GM12874 (cell line): ENCODE data around the gene AHCTF1.

Experiments used
- TF ChIP-seq, protein P1 (sequence below): IDR thresholded peaks from 2 replicates; pipeline ENCODE4 v1.5.1; 2011; ENCODE audit warnings: low read depth, mild to moderate bottlenecking, control low read depth, low read length, moderate library complexity; ENCODE audit not compliant: insufficient read depth

The AHCTF1 gene

DNA sequence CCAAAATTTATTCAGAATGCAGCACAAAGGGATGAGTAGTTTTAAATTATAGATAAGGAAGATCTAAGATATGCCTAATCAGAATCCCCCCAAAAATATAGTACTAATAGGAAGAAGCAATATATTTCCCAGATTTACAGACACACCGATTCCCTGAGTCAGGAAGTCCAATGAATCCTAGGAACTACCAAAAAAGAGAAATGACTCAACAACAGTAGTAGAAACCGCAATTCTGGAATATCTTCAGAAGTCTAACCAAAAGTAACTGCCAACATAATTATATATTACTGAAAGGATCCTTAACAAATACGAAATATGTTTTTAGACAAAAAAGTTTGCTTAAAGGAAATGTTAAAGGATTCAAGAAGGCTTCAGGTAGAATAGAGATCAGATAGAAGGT lies 10.3 kb downstream of the AHCTF1 start:
- TF ChIP-seq, protein P1, sequence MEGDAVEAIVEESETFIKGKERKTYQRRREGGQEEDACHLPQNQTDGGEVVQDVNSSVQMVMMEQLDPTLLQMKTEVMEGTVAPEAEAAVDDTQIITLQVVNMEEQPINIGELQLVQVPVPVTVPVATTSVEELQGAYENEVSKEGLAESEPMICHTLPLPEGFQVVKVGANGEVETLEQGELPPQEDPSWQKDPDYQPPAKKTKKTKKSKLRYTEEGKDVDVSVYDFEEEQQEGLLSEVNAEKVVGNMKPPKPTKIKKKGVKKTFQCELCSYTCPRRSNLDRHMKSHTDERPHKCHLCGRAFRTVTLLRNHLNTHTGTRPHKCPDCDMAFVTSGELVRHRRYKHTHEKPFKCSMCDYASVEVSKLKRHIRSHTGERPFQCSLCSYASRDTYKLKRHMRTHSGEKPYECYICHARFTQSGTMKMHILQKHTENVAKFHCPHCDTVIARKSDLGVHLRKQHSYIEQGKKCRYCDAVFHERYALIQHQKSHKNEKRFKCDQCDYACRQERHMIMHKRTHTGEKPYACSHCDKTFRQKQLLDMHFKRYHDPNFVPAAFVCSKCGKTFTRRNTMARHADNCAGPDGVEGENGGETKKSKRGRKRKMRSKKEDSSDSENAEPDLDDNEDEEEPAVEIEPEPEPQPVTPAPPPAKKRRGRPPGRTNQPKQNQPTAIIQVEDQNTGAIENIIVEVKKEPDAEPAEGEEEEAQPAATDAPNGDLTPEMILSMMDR, result no peak

DNA sequence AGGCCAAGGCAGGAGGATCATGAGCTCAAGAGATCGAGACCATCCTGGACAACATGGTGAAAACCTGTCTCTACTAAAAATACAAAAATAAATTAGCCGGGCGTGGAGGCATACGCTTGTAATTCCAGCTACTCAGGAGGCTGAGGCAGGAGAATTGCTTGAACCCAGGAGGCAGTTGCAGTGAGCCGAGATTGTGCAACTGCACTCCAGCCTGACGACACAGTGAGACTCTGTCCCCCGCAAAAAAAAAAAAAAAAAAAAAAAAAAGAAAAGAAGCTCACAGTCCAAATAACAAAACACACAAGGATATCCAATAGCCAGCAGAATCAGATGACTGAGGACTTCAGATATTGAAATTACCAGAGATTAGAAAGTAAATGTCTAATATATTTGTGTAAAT lies 11.8 kb downstream of the AHCTF1 start:
- TF ChIP-seq, protein P1, result no peak

DNA sequence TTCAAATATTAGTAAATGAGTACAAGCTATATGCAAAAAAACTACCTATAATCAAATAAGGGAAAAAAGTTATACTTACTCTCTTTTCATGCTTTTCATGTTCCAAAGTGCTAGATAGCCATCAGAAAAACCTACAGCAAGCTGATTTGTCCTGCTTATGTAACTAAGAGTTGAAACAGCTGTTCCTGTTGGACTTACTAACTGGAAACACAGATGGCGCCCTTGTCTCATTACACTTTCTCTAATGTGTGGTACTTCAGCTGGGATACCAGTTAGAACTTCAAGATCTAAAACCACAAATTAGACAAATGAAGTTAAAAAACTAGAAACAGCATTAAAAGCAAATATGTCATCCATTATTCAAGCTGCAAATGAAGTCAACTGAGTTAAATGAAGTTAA lies 24.3 kb downstream of the AHCTF1 start:
- TF ChIP-seq, protein P1, result peak; percentile 30; the same call in 1 of the 2 replicates

DNA sequence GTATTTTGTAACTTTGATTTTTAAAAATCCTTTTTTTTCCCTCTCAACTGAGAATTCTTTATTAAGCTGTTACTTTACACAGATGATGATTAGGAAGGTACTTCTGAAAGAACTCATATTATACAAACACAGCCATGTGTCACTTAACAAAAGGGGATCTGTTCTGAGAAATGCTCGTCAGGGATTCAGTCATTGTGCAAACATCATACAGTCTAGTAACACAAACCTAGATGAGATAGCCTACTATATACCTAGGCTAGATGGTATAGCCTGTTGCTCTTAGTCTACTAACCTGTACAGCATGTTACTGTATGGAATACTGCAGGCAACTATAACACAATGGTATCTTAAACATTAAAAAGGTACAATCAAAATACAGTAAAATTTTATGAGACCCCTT lies 24.9 kb downstream of the AHCTF1 start:
- TF ChIP-seq, protein P1, result no peak

DNA sequence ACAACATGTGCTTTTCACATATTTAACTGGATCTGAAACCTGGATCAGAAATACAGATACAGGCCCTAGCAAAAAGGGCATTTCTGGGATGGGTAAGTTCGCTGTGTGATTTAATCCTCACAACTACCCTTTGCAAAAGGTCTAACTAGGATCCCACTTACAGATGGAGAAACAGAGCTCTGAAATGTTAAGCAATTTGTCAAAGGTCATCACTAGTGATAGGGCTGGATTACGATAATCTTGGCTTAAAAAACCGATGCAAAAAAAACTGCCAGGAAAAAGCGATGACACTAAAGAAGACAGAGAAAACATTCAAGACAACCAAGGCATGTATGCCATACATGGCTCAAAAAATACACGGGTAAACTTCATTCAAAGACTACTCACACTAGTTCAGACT lies 29.9 kb downstream of the AHCTF1 start:
- TF ChIP-seq, protein P1, result no peak

DNA sequence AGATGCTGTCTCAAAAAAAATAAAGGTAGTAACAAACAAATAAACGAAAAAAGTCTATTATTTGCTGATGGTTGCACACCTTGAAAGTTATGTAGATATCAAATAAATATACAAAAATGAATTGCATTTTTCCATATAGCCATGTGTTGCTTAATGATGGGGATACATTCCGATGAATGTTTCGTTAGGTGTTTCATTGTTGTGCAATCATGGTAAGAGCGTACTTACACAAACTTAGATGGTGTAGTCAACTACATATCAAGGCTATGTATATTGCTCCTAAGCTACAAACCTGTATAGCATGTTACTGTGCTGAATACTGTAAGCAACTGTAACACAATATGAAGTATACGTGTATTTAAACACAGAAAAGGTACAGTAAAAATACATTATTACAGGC lies 34.4 kb downstream of the AHCTF1 start:
- TF ChIP-seq, protein P1, result no peak

DNA sequence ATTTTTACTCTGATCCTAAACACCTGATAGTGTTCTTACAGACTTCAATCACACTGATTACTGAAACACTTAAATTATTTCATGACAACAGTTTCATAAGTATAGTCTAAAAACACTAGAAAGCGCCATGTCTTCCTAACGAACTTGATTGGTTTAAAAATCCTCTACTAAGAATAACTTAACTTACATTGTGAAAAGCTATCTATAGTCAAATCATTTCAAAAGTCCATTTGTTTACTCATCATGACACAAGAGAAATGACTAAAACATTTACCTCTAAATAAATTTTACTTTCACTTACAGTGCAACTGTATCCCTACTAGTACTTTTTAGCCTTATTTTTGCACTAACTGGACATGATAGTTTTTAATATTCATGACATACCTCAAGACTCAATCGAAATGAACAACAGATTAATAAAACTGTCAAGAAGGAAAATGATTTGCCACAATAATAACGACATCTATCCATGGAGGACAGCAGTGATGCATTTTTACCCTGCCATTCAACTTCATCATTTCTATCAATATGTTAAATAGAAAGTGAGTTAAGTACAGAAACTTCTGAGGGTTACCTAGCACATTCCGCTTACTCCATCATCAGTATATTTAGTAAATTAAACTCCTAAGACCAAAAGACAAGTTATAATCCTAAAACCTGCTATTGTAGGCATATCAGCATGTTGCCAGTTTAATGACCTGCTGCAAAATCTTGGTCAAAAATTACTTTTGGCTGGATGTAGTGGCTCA lies 38.4 kb downstream of the AHCTF1 start:
- TF ChIP-seq, protein P1, result no peak
